Measurements from ENCODE around the gene GAL3ST1.

The GAL3ST1 gene

GRCh38 chr22:30538280-30538679 lies 36.2 kb downstream of the GAL3ST1 start:
- H3K4me1 ChIP-seq: peaks cover 5% of the 10 kb centered on the region
- H3K79me2 ChIP-seq: no peaks in the 10 kb centered on the region
- H3K27ac ChIP-seq: no peak overlapping the region
- H3K9me3 ChIP-seq (ENCODE audit: control insufficient read depth, low read length): no peaks in the 10 kb centered on the region
- H3K36me3 ChIP-seq (ENCODE audit: control insufficient read depth, insufficient read depth, low read length): no peaks in the 10 kb centered on the region
- no peak for TF ChIP-seq CTCF (IDR thresholded peaks at IDR 0.05)
- H3K4me3 ChIP-seq (ENCODE audit: low read depth, low read length): no peak overlapping the region
- no peaks in the 10 kb centered on the region for H3K27me3 ChIP-seq (ENCODE audit: control insufficient read depth, insufficient read depth, low read length)
- H2AFZ ChIP-seq: no peak overlapping the region
- no peak overlapping the region for H3K4me2 ChIP-seq (ENCODE audit: low read length)
- H3K9ac ChIP-seq: no peak overlapping the region

- H3K4me2 ChIP-seq (ENCODE audit: low read length): no peak overlapping the region
- H3K9me3 ChIP-seq (ENCODE audit: control insufficient read depth, low read length): no peaks in the 10 kb centered on the region
- H3K79me2 ChIP-seq: no peaks in the 10 kb centered on the region
- H3K9ac ChIP-seq: no peak overlapping the region
- H3K27me3 ChIP-seq (ENCODE audit: control insufficient read depth, insufficient read depth, low read length): no peaks in the 10 kb centered on the region
- H3K4me1 ChIP-seq: no peaks in the 10 kb centered on the region
- no peak overlapping the region for H3K27ac ChIP-seq
- no peak overlapping the region for H2AFZ ChIP-seq
- no peak overlapping the region for H3K4me3 ChIP-seq (ENCODE audit: low read depth, low read length)
- no peak for TF ChIP-seq CTCF (IDR thresholded peaks at IDR 0.05)
- H3K36me3 ChIP-seq (ENCODE audit: control insufficient read depth, insufficient read depth, low read length): no peaks in the 10 kb centered on the region
These were observed 37.3 kb downstream of the GAL3ST1 start for GRCh38 chr22:30537083-30537731.

- H3K9me3 ChIP-seq (ENCODE audit: control insufficient read depth, low read length): no peaks in the 10 kb centered on the region
- H3K27ac ChIP-seq: no peak overlapping the region
- H3K27me3 ChIP-seq (ENCODE audit: control insufficient read depth, insufficient read depth, low read length): no peaks in the 10 kb centered on the region
- TF ChIP-seq CTCF (IDR thresholded peaks at IDR 0.05): no peak
- no peaks in the 10 kb centered on the region for H3K79me2 ChIP-seq
- no peak overlapping the region for H2AFZ ChIP-seq
- H3K4me3 ChIP-seq (ENCODE audit: low read depth, low read length): no peak overlapping the region
- H3K4me1 ChIP-seq: no peaks in the 10 kb centered on the region
- H3K9ac ChIP-seq: no peak overlapping the region
- no peaks in the 10 kb centered on the region for H3K36me3 ChIP-seq (ENCODE audit: control insufficient read depth, insufficient read depth, low read length)
- H3K4me2 ChIP-seq (ENCODE audit: low read length): no peak overlapping the region
These were observed 39.3 kb downstream of the GAL3ST1 start for GRCh38 chr22:30535182-30535581.

- Histone ChIP-seq H3K4me3 (ENCODE audit: low read depth, low read length) (no peak overlapping the region), H3K27me3 (ENCODE audit: control insufficient read depth, insufficient read depth, low read length) (no peaks in the 10 kb centered on the region), H3K79me2 (no peaks in the 10 kb centered on the region), H3K4me2 (ENCODE audit: low read length) (no peak overlapping the region), H3K4me1 (no peaks in the 10 kb centered on the region), H3K27ac (no peak overlapping the region), H2AFZ (no peak overlapping the region), H3K9me3 (ENCODE audit: control insufficient read depth, low read length) (no peaks in the 10 kb centered on the region), H3K9ac (no peak overlapping the region), H3K36me3 (ENCODE audit: control insufficient read depth, insufficient read depth, low read length) (no peaks in the 10 kb centered on the region)
- TF ChIP-seq CTCF (IDR thresholded peaks at IDR 0.05): no peak
These were observed 42.5 kb downstream of the GAL3ST1 start for GRCh38 chr22:30531651-30532608.

Data from parathyroid adenoma (tissue), 2 donors.